GM23248 (cell line): ENCODE measurements around the gene CDH6. TPM values are rescaled to one million over a fixed set of nuclear protein-coding genes. Genes with fewer than 3 reads are reported as not detected.

Experiments
- DNase-seq: peaks from one replicate; pipeline ENCODE4 v3.0.0-alpha.2; 2015
- H2AFZ ChIP-seq: fragments of 200-600 bp; sonication (generic); 2 replicates; pipeline ENCODE4 v1.6.1; 2016; ENCODE audit warnings: antibody characterized with exemption
- H3F3A ChIP-seq: fragments of 200-600 bp; sonication (generic); 2 replicates; pipeline ENCODE4 v1.6.1; 2016; ENCODE audit warnings: mild to moderate bottlenecking, antibody characterized with exemption, mixed run types; ENCODE audit not compliant: insufficient read depth
- H3K27ac ChIP-seq: fragments of 200-600 bp; sonication (generic); 2 replicates; pipeline ENCODE4 v1.5.1; 2016; ENCODE audit warnings: mild to moderate bottlenecking
- H3K27me3 ChIP-seq: fragments of 200-600 bp; sonication (generic); replicated peaks from 2 replicates; pipeline ENCODE4 v1.6.1; 2016; ENCODE audit warnings: mild to moderate bottlenecking; ENCODE audit not compliant: insufficient read depth
- H3K36me3 ChIP-seq: fragments of 200-600 bp; sonication (generic); 2 replicates; pipeline ENCODE4 v1.6.1; 2016; ENCODE audit warnings: low read depth, mild to moderate bottlenecking
- H3K4me1 ChIP-seq: fragments of 200-600 bp; sonication (generic); 2 replicates; pipeline ENCODE4 v1.6.1; 2016; ENCODE audit warnings: mild to moderate bottlenecking; ENCODE audit not compliant: insufficient read depth
- H3K4me2 ChIP-seq: fragments of 200-600 bp; sonication (generic); one replicate; pipeline ENCODE4 v1.6.1; 2016; ENCODE audit warnings: mild to moderate bottlenecking; ENCODE audit not compliant: unreplicated experiment
- H3K4me3 ChIP-seq: fragments of 200-600 bp; sonication (generic); 2 replicates; pipeline ENCODE4 v1.5.1; 2016; ENCODE audit warnings: mild to moderate bottlenecking
- H3K79me2 ChIP-seq: fragments of 200-600 bp; sonication (generic); 2 replicates; pipeline ENCODE4 v1.6.1; 2016; ENCODE audit warnings: mild to moderate bottlenecking; ENCODE audit not compliant: insufficient read depth
- H3K9ac ChIP-seq: fragments of 200-600 bp; sonication (generic); 2 replicates; pipeline ENCODE4 v1.6.1; 2016; ENCODE audit warnings: mild to moderate bottlenecking
- H3K9me2 ChIP-seq: fragments of 200-600 bp; sonication (generic); 2 replicates; pipeline ENCODE4 v1.6.1; 2016; ENCODE audit warnings: mixed run types, mild to moderate bottlenecking, moderate library complexity; ENCODE audit not compliant: insufficient read depth
- H3K9me3 ChIP-seq: fragments of 200-600 bp; sonication (generic); one replicate; pipeline ENCODE4 v1.6.1; 2017; ENCODE audit warnings: low read depth
- H4K20me1 ChIP-seq: fragments of 200-600 bp; sonication (generic); 2 replicates; pipeline ENCODE4 v1.6.0; 2016; ENCODE audit not compliant: insufficient read depth
- EZH2 ChIP-seq: fragments of 200-600 bp; sonication (generic); IDR thresholded peaks from 2 replicates; pipeline ENCODE4 v1.6.1; 2018; ENCODE audit warnings: antibody characterized with exemption, mild to moderate bottlenecking; ENCODE audit not compliant: insufficient read depth, poor library complexity, severe bottlenecking
- EZH2phosphoT487 ChIP-seq: fragments of 200-600 bp; sonication (generic); IDR thresholded peaks from 2 replicates; pipeline ENCODE4 v1.6.1; 2018; ENCODE audit warnings: antibody characterized with exemption, moderate library complexity, mild to moderate bottlenecking, low read depth; ENCODE audit not compliant: insufficient read depth
- WGBS, 2 experiments: methylation state at CpG; one replicate each; pipeline ENCODE4 v1.1.6; 2015 to 2017; ENCODE audit warnings: low lambda C conversion rate in 2 of 2, low coverage in 1 of 2; ENCODE audit errors: missing lambda C conversion rate in 2 of 2; 5-methylcytosine and 5-hydroxymethylcytosine counted together
- in situ Hi-C: fragments of 300-500 bp; cut with MboI; formaldehyde crosslinking; loops from 2 replicates; pipeline ENCODE4 v1.15.0; 2020
- polyA plus RNA-seq: library from polyadenylated mRNA; unstranded; fragments of >200 nt; fragmentation: Nextera tagmentation; extraction: Ambion mirVana; gene quantifications from 2 replicates; pipeline ENCODE4 v1.2.1, GENCODE V29; 2016
- total RNA-seq: library from RNA; depleted of rRNA; stranded (reverse); fragments of >200 nt; shearing (Covaris generic); gene quantifications from 2 replicates; pipeline ENCODE4 v1.2.3, GENCODE V29; 2014

CDH6 gene
- total and polyA plus RNA-seq, 2 experiments from 2014 or later = 4.1 to 7.2 TPM

- Histone ChIP-seq H2AFZ (no peak overlapping the region), H3K4me1 (no peaks in the 10 kb centered on the region), H3K36me3 (no peaks in the 10 kb centered on the region), H3K4me3 (no peak overlapping the region), H3K27ac (no peak overlapping the region), H3K9me3 (no peaks in the 10 kb centered on the region), H3K4me2 (no peak overlapping the region), H4K20me1 (no peaks in the 10 kb centered on the region), H3K9me2 (no peaks in the 10 kb centered on the region; the same call in 1 of the 2 replicates), H3K9ac (no peak overlapping the region), H3K79me2 (no peaks in the 10 kb centered on the region), H3K27me3 (no peaks in the 10 kb centered on the region), H3F3A (no peaks in the 10 kb centered on the region)
- in situ Hi-C loops = no loop called here
- TF ChIP-seq EZH2phosphoT487 (no peak), EZH2 (no peak)
- WGBS, 2 experiments = 59 to 76% methylated on average over 4 of the region's 4 CpGs
- no peak for DNase-seq
These were observed 19.8 kb downstream of the CDH6 start for GRCh38 chr5:31213257-31213656.

GRCh38 chr5:31213705-31214121, 20.2 kb downstream of the CDH6 start:
- Histone ChIP-seq H2AFZ (no peak overlapping the region), H3K27ac (no peak overlapping the region), H3K9me2 (no peaks in the 10 kb centered on the region; the same call in 1 of the 2 replicates), H3K27me3 (no peaks in the 10 kb centered on the region), H3K9ac (no peak overlapping the region), H3K36me3 (no peaks in the 10 kb centered on the region), H3K4me2 (no peak overlapping the region), H3F3A (no peaks in the 10 kb centered on the region), H3K4me3 (no peak overlapping the region), H3K79me2 (no peaks in the 10 kb centered on the region), H4K20me1 (no peaks in the 10 kb centered on the region), H3K4me1 (no peaks in the 10 kb centered on the region), H3K9me3 (no peaks in the 10 kb centered on the region)
- 39 to 45% methylated on average over 6 of the region's 6 CpGs for WGBS, 2 experiments
- in situ Hi-C loops = no loop called here
- DNase-seq = no peak
- TF ChIP-seq EZH2 (no peak), EZH2phosphoT487 (no peak)

DNA sequence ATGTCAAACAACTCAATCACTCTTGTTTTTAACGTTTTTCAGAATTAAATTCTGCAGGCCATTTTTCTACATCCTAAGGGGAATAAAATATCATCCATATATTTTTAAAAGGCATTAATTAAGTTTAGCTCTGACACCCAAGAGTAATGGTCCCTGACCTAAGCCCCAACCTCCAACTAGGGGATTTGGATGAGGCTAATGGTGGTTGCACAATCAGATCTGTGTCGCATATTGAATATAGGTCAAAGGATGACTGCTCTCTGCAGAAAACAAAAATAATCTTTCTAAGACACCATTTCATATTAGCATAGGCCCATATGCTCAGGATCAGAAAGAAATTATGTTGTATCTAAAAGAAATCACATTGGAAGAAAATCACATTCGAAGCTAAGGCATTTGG, 20.7 kb downstream of the CDH6 start:
- Histone ChIP-seq H3K27ac (no peak overlapping the region), H3K9me2 (no peaks in the 10 kb centered on the region; the same call in 1 of the 2 replicates), H3K4me2 (no peak overlapping the region), H2AFZ (no peak overlapping the region), H3K36me3 (no peaks in the 10 kb centered on the region), H3F3A (no peaks in the 10 kb centered on the region), H3K27me3 (no peaks in the 10 kb centered on the region), H3K4me3 (no peak overlapping the region), H3K4me1 (no peaks in the 10 kb centered on the region), H3K79me2 (no peaks in the 10 kb centered on the region), H4K20me1 (no peaks in the 10 kb centered on the region), H3K9ac (no peak overlapping the region), H3K9me3 (no peaks in the 10 kb centered on the region)
- no peak for DNase-seq
- 69 to 70% methylated on average over 3 of the region's 3 CpGs for WGBS, 2 experiments
- no peak for TF ChIP-seq EZH2phosphoT487
- TF ChIP-seq EZH2 = no peak
- in situ Hi-C loops = no loop called here

- H3K9me3 ChIP-seq = no peaks in the 10 kb centered on the region
- H3K27me3 ChIP-seq = no peaks in the 10 kb centered on the region
- no peak overlapping the region for H3K9ac ChIP-seq
- H3K4me2 ChIP-seq = no peak overlapping the region
- H3F3A ChIP-seq = no peaks in the 10 kb centered on the region
- no peak overlapping the region for H3K27ac ChIP-seq
- no peak overlapping the region for H3K4me3 ChIP-seq
- H2AFZ ChIP-seq = no peak overlapping the region
- H4K20me1 ChIP-seq = no peaks in the 10 kb centered on the region
- in situ Hi-C loops = no loop called here
- no peaks in the 10 kb centered on the region for H3K4me1 ChIP-seq
- H3K79me2 ChIP-seq = no peaks in the 10 kb centered on the region
- TF ChIP-seq EZH2 (no peak), EZH2phosphoT487 (no peak)
- H3K36me3 ChIP-seq = no peaks in the 10 kb centered on the region
- H3K9me2 ChIP-seq = no peaks in the 10 kb centered on the region; the same call in 1 of the 2 replicates
- DNase-seq = no peak
These were observed 21.8 kb downstream of the CDH6 start for GRCh38 chr5:31215236-31215635.

DNA sequence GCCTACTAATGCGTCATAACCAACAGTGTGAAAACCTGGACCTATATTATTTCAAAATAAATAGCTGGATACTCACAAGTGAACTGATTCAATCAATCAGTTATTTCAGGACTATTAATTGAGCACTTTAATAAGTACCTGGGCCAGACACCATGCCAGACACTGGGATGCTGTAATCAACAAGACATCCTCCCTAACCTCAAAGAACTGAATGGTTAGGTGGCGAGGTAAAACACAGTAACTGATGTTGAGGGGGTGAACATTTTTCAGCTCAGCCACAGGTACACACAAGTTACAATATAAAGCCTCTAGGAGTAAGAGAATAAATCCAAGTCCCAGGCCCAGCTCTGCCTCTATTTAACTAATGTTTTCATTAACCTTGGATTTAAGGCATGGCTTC, 24.0 kb downstream of the CDH6 start:
- H3K27ac ChIP-seq = no peak overlapping the region
- H3K9me3 ChIP-seq = no peaks in the 10 kb centered on the region
- no peak overlapping the region for H3K4me3 ChIP-seq
- no peak overlapping the region for H2AFZ ChIP-seq
- WGBS, 2 experiments = 93 to 95% methylated on average over 2 of the region's 2 CpGs
- H3K9ac ChIP-seq = no peak overlapping the region
- H3F3A ChIP-seq = no peaks in the 10 kb centered on the region
- H3K36me3 ChIP-seq = no peaks in the 10 kb centered on the region
- H3K4me1 ChIP-seq = no peaks in the 10 kb centered on the region
- no peaks in the 10 kb centered on the region; the same call in 1 of the 2 replicates for H3K9me2 ChIP-seq
- H3K79me2 ChIP-seq = no peaks in the 10 kb centered on the region
- no peak overlapping the region for H3K4me2 ChIP-seq
- no peak for TF ChIP-seq EZH2
- no peaks in the 10 kb centered on the region for H4K20me1 ChIP-seq
- in situ Hi-C loops = no loop called here
- no peaks in the 10 kb centered on the region for H3K27me3 ChIP-seq
- no peak for DNase-seq
